ENCODE data around the gene ACSM6.
A peak's percentile ranks its signal among the peaks of the same experiment; 100 is the strongest.

Gene ACSM6

DNA sequence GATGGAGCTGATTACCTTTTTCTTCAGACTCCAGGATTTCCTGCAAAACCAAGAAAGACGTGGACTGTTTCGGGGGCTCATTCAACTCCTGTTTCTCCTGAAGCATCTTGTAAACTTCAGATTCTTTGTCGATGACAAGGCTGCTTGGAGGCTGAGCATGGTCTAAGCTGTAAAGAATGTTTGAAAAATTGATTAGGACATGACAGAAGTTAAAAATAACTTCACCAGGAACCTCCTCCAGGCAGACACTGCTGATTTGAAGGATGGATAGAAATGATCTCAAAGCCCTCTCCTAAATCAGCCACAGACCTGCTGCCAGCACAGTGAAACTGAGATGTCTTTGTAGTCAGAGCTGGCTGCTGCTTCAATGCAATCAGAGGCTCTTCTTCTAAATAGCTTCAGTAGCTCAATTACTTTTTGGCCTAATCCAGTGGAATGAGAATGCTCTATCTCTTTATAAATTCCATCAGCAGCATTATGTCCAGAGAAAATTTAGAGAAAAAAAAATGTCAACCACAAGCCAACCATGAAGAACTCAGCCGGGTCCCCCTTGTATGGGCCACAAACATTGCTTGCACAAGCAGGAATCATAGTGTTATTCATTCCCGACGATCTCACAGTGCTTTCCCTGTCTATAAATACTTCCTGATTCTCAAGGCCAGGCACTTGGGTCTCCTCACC lies 53.3 kb downstream of the ACSM6 start:
- DNase-seq = peak; percentile 44

DNA sequence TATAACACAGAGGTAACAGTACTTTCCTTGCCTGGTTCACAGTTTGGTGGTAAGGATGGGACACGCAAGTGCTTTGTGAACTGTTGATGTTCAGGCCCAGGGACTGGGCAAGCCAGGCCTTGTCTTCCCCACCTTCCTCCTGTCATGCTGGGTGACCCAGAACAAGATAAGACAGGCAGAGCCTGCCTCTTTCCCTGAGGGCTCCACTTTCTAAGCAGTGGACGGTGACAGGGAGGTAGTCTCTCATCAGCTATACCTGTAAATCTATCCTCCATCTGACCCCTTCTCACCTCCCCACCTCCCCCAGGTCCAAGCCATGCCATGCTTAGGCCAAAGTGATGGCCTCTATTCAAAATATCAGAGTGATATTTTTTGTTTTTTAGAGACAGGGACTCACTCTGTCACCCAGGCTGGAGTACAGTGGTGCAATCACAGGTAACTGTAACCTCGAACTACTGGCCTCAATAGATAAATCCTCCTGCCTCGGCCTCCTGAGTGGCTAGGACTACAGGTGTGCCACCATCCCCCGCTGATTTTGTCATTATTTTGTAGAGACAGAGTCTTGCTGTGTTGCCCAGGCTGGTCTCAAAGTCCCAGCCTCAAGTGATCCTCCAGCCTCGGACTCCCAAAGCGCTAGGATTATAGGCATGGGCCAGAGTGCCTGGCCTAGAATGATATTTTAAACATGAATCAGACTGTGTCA lies 54.0 kb downstream of the ACSM6 start:
- DNase-seq = no peak

DNA sequence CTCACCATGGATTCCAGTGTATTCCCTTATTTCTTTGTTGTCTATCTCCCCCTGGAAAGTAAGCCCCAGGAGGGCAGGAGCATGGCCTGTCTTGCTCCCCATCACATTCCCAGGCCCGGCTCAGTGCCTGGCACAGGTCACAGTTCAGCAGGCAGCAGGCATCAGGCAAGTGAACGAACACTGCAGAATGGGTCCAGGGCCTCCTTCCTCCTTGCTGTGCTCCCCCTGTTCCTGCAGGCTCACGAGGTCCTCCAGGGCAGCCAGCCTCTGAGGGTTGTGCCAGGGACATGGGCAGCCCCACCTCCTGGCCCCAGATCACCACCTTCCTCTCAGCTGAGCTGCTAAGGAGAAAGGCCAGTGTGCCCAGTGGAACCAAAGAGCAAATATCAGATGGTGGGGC lies 55.0 kb downstream of the ACSM6 start:
- DNase-seq = no peak

DNA sequence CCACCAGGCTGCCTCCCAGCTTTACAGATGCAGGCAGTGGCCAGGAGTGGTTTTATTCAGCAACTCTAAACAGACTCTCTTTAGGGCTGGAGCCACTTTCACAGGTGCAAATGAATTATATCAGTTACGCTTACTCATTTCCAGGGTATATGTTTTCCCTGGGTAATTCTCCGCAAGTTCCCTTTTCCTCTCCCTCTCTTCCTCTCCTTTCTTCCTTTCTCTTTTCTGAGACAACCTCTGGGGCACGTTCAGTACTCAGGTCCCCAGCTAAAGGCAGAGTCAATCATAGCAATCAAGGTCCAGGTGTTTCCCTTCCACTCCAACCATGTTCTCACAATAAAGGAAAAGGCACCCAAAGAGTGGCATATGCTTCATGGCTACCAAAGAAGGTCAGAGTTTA lies 55.4 kb downstream of the ACSM6 start:
- DNase-seq = no peak

DNA sequence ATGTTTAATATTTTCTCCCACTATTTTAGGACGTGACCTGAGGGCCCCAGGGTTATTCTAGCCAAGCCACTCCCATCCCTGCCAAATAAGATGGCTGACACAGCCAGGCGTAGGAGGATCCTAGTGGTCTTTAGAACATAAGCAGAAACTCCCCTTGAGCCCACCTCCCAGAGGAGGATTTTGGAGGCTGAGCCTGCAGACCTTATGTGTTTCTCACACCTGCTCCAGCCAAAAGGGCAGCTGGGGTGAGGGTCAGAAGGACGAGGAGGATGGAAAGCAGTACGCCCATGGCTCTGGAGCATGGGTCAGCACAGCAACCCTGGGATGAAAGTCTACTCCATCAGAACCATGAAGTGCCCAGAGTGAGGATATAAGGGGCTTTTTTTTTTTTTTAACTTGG lies 56.8 kb downstream of the ACSM6 start:
- DNase-seq = no peak

DNA sequence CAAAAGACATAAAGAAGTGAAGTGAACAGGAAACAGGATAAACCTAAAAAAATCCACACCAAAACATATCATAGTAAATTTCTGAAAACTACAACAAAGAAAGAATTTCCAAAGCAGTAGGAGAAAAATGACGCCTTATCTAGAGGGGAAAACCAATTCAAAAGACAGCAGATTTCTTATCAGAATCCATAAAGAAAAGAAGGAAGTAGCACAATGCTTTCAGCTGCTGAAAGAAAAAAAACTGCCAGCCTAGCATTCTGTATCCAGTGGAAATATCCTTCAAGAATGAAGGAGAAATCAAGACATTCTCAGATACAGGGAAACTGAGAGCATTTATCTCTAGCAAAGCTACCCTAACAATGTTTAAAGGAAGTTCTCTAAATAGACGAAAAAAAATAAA lies 59.0 kb downstream of the ACSM6 start:
- DNase-seq = no peak

DNA sequence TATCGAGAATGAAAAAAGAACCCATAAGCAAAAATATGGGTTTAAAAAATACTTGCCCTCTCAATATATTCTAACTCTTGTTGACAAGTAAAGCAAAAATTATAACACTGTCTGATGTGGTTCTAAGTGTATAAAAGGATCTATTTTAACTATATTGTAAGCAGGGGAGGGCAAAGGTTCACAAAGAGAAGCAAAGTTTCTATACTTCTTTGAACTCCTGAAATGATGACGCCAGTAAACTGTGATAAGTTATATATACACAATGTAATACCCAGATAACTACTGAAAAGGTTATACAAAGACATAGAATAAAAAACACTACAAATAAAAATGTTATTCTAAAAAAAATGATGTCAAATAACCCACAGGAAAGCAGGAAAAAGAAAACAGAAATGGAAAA lies 59.6 kb downstream of the ACSM6 start:
- DNase-seq = no peak

DNA sequence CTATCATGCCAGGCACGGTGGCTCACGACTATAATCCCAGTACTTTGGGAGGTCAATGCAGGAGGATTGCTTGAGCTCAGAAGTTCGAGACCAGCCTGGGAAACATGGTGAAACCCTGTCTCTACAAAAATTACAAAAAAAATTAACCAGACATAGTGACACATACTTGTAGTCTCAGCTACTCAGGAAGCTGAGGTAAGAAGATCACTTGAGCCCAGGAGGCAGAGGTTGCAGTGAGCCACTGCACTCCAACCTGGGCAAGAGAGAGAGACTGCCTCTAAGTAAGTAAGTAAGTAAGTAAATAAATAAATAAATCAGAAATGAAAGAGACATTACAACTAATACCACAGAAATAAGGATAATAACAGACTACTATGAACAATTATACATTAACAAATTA lies 60.6 kb downstream of the ACSM6 start:
- DNase-seq = no peak

DNA sequence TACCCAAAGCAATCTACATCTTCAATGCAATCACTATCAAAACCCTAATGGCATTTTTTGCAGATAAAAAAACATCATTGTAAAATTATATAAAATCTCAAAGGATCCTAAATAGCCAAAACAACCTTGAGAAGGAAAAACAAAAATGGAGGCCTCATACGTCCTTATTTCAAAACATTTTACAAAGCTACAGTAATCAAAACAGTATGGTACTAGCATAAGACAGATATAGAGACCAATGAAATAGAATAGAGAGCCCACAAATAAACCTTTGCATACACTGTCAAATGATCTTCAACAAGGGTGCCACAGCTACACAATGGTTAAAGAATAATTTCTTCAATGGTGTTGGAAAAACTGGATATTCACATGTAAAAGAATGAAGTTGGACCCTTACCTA lies 62.2 kb downstream of the ACSM6 start:
- no peak for DNase-seq

DNA sequence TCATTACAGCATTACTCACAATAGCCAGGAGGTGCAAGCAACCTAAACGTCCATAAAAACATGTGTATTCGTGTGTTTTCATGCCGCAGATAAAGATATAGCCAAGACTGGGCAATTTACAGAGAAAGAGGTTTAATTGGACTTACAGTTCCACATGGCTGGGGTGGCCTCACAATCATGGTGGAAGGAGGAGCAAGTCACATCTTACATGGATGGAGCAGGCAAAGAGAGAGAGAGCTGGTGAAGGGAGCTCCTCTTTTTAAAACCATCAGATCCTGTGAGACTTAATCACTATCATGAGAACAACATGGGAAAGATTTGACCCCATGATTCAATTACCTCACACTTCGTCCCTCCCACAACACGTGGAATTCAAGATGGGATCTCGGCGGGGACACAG lies 63.8 kb downstream of the ACSM6 start:
- DNase-seq = no peak

DNA sequence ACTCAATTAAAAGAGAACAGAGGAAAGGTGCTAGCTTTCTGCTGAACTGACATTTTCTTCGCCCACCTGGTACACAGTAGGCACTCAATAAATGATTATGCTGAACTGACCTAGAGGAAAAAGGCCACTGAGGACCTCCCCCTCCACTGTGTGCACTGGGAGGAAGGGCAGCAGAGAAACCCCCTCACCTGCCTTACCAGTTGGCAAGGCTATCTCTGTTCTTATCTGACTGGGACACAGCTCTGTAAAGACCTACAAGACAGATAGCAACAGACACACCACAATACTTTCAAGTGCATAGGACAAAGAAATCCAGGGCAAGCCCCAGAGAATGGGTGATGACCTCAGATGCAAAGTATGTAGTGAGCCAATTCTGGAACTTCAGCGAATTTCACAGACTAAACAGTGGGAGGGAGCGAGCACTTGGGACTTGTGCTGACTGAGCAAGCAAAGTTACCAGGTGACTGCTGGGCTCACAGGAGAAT lies 66.4 kb downstream of the ACSM6 start:
- DNase-seq = peak; percentile 51

DNA sequence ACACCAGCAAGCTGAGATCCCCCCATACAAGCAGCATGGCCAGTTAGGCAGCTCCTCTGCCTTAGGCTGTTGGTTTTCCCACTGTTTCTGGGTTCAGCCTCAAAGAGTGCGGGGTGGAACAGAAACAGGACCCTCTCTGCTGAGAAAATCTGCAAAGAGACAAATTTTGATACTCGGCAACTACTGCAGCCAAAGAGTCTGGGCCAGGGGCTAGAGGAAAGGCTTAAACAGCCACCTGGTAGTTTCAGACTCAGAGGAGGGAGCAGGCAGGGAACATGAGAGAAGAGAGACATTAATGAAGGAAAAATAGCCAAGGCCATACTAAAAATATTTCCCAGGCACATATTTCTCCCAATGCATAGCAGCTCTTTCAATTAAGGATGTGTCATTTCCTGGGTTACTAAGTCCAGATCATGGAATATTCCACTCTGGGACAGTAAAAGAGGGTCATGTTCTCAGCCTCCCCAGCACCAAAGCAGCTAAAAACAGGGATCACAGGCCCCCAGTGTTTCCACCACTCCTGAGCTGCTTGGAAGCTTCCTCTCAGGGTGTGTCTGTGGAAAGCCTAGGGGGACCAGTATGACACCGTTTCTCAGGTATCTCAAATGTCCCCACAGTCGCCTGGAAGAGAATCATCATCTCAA lies 67.0 kb downstream of the ACSM6 start:
- DNase-seq = no peak

DNA sequence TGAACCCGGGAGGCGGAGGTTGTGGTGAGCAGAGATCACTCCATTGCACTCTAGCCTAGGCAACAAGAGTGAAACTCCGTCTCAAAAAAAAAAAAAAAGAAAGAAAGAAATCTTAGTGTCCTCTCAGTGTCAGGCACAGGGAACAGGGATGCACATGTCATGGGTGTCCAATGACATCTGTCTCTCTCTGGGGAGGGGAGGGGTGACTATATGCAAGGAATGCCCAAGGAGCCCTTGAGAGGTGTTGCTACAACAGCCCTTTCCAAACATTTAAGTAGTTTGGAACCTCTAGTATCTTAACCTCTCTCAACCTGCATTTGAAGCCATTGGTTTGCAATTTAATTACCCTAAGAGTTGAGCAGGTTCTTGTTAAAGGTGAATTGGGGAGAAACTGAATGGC lies 67.9 kb downstream of the ACSM6 start:
- no peak for DNase-seq

DNA sequence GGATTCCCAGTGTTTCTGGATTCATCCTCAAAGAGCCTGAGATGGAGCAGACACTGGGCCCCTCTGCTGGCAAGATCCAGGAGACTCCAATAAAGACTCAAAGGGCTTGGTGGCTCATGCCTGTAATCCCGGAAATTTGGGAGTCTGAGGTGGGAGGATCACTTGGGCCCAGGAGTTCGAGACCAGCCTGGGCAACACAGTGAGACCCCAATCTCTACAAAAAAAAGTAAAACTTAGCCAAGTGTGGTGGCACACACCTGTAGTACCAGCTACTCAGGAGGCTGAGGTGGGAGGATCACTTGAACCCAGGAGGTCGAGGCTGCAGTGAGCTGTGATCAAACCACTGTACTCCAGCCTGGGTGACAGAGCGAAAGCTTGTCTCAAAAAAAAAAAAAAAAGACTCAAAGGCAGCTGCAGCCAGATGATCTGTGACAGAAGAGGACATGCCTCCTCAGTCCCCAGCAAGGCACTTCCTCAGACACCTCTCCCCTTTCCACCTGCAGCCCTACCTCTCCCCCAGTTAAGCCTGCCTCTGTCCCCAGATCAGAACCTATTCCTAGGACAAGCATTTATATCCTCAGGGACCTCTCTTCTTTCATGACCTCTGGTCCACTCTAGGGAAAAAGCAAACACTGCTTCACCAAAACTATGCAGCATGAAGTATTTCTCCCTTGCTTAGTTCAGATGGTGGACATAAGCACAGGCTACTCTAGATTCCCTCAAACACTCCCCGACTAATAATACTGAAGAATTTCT lies 68.9 kb downstream of the ACSM6 start:
- no peak for DNase-seq

DNA sequence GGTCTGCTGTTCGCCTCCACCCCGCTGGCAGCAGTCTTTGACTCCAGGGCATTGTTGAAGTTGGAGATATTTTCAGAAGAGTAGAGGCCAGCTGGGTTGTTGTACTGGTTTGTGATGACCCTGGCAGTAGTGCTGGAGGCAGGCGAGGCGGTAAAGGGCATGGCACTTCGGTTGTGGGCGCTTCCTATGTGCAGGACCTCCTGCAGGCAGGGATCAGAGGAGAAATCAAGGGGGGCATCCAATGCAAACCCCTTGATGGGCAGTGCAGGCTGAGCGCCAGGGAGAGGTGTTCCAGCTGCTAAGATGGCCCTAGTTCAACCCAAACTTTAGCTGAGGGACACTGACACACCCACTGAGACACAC lies 69.8 kb downstream of the ACSM6 start:
- no peak for DNase-seq

DNA sequence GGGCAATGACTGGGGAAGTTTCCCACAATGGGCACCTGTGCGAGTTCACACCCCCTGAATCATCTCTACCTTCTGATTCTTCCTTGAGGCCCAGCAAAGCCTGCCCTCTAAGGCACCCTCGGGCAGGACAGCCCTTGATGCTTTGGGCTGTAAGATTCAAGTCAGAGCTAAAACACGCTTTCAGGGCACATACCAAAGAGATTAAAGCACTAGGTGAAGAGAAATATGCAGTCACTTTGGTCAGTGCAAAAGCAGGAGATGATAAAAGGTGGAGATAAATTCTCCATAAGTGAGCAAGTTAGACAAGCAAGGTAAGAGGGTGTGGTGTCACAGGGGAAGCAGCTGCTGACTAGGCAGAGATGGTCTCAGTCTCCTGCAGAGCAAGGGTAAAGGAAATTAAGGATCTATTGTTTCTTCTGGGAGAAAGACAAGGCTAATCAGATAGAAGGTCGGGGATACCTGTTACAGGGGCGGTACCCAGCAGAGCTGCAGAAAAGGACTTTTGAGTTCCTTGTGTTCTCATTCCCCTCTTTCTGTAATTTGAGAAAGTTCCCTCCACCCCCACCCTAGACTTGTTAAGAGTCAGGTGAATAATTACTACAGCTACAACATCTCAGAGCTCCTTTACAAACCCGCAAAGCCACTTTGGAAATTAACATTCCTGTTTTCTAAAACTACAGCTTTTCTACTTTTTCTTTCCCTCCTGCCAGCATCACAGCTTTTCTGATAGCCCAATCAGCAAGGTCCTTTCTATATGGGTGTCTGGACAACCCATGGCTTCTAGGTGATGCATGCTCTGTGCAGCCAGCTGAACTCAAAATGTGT lies 70.4 kb downstream of the ACSM6 start:
- DNase-seq = no peak

DNA sequence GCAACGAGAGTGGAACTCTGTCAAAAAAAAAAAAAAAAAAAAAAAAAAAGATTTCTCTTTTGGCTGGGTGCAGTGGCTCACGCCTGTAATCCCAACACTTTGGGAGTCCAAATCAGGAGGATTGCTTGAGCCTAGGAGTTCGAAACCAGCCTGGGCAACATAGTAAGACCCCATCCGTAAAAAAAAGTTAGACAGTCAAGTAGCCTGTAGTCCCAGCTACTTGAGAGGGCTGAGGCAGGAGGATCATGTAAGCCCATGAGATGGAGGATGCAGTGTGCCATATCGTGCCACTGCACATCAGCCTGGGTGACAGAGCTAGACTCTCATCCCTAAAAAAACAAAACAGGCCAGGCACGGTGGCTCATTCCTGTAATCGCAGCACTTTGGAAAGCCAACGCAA lies 71.5 kb downstream of the ACSM6 start:
- DNase-seq = no peak

DNA sequence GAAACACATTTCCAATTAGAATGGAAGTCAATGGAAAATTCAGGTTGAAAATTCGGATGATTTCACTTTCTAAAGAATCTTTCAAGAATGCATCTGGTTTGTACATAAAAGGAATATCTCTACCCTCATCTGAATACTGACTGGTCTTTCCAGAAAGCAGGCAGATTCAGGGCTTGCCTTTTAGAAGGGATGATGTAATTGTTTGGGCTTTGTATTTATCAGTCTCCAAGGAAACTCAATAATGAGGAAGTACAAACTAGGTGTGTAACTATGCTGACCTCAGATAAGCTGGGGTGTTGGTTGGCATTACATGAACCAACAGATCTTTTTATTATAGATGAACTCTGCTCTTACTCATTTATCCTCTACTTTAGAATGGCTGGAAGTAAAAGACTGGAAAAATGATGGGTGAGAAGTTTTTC lies 72.6 kb downstream of the ACSM6 start:
- no peak for DNase-seq

DNA sequence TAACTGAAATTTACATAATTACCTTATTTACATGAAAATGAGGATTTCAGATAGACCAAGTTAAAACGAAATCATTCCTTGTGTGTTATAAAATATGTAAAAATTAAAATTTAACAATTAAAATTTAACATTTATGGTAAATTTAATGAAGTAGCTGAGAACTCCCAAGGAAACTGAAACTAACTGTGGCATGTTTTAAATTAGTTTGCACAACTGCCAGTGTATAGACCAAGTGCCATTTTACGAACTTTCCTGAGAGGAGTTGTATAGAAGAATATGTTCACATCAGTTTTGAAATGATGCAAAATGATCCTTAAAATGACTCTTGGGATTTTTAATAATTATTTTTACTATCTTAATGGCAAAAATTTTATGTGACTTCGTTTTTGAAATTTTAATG lies 73.2 kb downstream of the ACSM6 start:
- no peak for DNase-seq

DNA sequence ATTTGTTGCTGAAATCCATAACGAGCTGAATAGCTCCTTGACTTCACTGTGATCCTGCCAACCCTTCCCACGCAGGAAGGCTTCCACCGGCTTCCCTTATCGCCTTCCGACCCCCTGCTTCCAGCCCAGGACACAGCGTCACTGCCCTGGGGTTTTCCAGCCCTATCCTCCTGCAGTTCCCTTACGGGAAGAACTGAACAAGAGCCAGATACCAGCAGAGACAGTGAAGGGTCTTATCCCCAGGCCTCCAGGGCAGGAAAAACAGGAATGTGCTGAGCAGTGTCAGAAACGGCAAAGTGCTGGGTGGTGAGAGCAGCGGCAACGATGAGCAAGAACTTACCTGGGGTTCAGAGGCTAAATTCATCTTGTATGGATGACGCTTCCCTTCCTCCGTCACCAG lies 74.4 kb downstream of the ACSM6 start:
- no peak for DNase-seq

DNA sequence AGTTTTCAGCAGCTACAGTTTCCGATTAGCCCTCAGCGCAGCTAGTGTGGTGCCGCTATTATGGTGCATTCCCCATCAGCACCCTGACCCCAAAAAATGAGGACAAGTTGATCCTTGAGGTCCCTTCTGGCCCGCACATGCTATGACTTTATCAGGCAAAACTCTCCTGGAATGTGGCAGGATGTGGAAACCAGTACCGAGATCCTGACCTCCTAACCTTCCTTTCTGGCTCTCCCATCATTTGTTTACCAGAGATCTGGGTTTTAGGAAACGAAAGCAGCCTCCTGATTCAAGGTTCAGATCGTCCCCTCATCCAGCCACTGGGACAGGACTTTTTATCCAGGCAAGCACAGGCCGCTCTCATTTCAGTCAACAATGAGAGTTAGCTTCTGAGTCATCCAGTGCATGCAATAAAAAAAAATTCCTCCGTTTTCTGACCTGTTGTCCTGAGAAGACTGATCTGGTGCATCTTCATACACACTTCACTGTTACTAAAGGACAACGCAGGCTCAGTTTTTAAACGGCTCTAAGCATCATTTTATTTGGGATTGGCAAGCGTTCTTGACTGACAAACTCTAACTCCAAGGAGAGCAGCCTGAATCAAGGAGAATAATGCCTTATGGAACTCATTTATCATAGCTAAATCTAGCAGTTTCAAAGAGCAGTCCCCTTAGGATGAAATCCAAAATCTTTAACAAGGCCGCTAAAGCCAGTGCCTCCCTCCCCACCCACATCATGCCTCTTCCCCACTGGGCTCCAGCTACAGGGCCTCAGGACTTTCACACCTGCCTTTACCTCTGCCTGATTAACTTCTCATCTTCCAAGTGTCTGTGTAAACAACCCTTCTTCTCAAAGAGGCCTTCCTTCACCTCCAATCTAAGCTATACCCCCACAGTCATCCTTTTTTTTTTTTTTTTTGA lies 79.6 kb downstream of the ACSM6 start:
- DNase-seq = peak; percentile 35
